Calu3 (cell line): ENCODE measurements around the gene SS18L1. TPM values are rescaled to one million over a fixed set of nuclear protein-coding genes. Genes with fewer than 3 reads are reported as not detected.

Source experiments
- BruUV-seq: library from RNA; stranded (reverse); fragments of 400-500 nt; replicated peaks from 2 replicates; lab custom pipeline; 2021; lab: Mats Ljungman, UMichigan
- CTCF ChIA-PET: fragments of 300-600 bp; sonication (Branson Sonifier 250); formaldehyde crosslinking; loops from one replicate; lab custom pipeline; 2022; ENCODE audit warnings: antibody characterized with exemption; lab: Charles Lee
- DNase-seq: peaks from one replicate; pipeline ENCODE4 v3.0.0; 2022
- H3K27ac Mint-ChIP-seq: one replicate; pipeline ENCODE4 v1.8.0; 2022; ENCODE audit warnings: mixed read lengths; ENCODE audit not compliant: unreplicated experiment
- H3K27me3 Mint-ChIP-seq: one replicate; pipeline ENCODE4 v1.8.0; 2022; ENCODE audit warnings: mixed read lengths; ENCODE audit not compliant: unreplicated experiment
- H3K36me3 Mint-ChIP-seq: one replicate; pipeline ENCODE4 v1.8.0; 2022; ENCODE audit warnings: mild to moderate bottlenecking, moderate library complexity, mixed read lengths; ENCODE audit not compliant: insufficient read depth, unreplicated experiment
- H3K4me1 Mint-ChIP-seq: one replicate; pipeline ENCODE4 v1.8.0; 2022; ENCODE audit warnings: mild to moderate bottlenecking, low read depth, mixed read lengths; ENCODE audit not compliant: unreplicated experiment
- H3K4me3 Mint-ChIP-seq: one replicate; pipeline ENCODE4 v1.8.0; 2022; ENCODE audit warnings: mild to moderate bottlenecking, low read depth, moderate library complexity, mixed read lengths; ENCODE audit not compliant: unreplicated experiment
- H3K9me3 Mint-ChIP-seq: one replicate; pipeline ENCODE4 v1.8.0; 2022; ENCODE audit warnings: low read depth, mixed read lengths; ENCODE audit not compliant: unreplicated experiment
- intact Hi-C: fragments of 100-400 bp; cut with micrococcal nuclease; formaldehyde crosslinking; loops from one replicate; pipeline ENCODE4 v1.10.0; 2022; ENCODE audit not compliant: unreplicated experiment
- total RNA-seq: library from RNA; stranded (reverse); gene quantifications from 2 replicates; pipeline ENCODE4 v1.2.3, GENCODE V29; 2022
- TF ChIP-seq, protein P1 (sequence below): fragments of 200-600 bp; IDR thresholded peaks from one replicate; pipeline ENCODE4 v1.8.0; 2022; ENCODE audit warnings: antibody characterized with exemption; ENCODE audit not compliant: unreplicated experiment

The SS18L1 gene
- total RNA-seq, 1 experiment from 2014 or later = 47.4 TPM

DNA sequence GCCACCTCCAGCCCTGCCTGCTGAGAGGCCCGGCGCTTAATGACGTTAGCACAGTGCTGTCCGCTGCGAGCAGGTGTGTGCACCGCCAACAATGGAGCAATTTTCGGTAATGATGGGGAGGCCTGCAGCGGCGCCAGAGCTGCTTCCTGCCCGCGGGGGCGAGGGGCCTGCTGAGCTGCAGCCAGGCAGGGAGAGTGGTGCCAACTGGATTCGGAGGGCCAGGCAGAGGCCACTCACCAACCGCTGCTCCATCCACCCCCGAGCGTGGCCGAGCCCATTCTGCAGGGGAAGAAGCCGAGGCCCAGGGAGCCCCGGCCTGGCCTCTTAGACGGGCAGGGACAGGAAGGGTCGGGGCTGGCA is 66.9 kb downstream of the SS18L1 start:
- CTCF ChIA-PET = no interaction called here
- TF ChIP-seq, protein P1, sequence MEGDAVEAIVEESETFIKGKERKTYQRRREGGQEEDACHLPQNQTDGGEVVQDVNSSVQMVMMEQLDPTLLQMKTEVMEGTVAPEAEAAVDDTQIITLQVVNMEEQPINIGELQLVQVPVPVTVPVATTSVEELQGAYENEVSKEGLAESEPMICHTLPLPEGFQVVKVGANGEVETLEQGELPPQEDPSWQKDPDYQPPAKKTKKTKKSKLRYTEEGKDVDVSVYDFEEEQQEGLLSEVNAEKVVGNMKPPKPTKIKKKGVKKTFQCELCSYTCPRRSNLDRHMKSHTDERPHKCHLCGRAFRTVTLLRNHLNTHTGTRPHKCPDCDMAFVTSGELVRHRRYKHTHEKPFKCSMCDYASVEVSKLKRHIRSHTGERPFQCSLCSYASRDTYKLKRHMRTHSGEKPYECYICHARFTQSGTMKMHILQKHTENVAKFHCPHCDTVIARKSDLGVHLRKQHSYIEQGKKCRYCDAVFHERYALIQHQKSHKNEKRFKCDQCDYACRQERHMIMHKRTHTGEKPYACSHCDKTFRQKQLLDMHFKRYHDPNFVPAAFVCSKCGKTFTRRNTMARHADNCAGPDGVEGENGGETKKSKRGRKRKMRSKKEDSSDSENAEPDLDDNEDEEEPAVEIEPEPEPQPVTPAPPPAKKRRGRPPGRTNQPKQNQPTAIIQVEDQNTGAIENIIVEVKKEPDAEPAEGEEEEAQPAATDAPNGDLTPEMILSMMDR = no peak
- H3K27ac Mint-ChIP-seq = no peak overlapping the region
- no peak for DNase-seq
- H3K4me1 Mint-ChIP-seq = peaks cover 13% of the 10 kb centered on the region
- no TSS peak for BruUV-seq
- H3K36me3 Mint-ChIP-seq = peaks cover 35% of the 10 kb centered on the region
- intact Hi-C loops = no loop called here
- no peaks in the 10 kb centered on the region for H3K9me3 Mint-ChIP-seq
- H3K4me3 Mint-ChIP-seq = no peak overlapping the region
- peaks cover 70% of the 10 kb centered on the region for H3K27me3 Mint-ChIP-seq

DNA sequence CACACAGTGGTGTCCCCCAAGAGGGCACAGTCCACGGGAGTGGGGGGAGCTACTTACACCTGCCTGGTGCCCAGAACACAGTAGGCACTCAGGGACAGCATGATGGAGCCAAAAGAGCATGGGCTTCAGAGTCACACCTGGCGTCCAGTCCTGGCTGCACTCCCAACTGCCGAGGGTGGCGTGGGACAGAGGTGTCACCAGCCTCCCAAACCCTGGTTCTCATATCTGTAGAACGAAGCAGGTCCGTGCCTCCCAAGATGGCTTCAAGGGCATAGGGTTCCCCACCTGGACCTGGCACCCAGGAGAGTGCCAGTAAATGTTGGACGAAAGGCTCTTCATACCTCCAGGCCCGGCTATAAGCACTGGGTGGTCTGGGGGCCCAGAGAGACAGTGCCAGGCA is 67.6 kb downstream of the SS18L1 start:
- Mint-ChIP-seq H3K9me3 (no peaks in the 10 kb centered on the region), H3K27me3 (peaks cover 77% of the 10 kb centered on the region), H3K27ac (no peak overlapping the region), H3K36me3 (peaks cover 27% of the 10 kb centered on the region), H3K4me3 (no peak overlapping the region), H3K4me1 (peaks cover 13% of the 10 kb centered on the region)
- TF ChIP-seq, protein P1 = no peak
- no TSS peak for BruUV-seq
- DNase-seq = no peak
- CTCF ChIA-PET = no interaction called here
- intact Hi-C loops = no loop called here

DNA sequence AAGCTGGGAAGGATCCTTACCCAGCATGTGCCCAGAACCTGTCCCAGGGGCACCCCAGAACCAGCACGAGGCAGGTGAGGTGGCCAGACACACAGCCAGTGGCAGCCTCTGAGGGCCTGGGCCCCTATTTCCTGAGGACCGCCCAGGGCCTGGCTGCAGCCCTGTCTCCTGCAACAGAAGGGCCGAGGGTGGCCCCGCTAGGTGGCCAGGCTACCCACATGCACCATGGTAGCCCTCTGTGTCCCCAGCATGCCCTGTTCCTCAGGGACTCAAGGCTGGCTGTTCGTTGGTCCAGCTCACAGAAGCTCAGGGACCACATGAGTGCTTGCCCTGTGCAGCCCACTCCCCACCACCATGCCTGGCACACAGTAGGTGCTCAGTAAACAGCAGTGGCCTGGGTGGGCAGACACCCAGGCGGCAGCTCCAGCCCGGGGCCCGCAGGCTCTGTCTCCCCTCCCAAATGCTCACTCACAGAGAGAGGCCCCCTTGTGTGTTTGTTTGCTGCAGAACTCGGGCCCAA is 68.3 kb downstream of the SS18L1 start:
- Mint-ChIP-seq H3K36me3 (peaks cover 22% of the 10 kb centered on the region), H3K4me1 (peaks cover 13% of the 10 kb centered on the region), H3K9me3 (no peaks in the 10 kb centered on the region), H3K27me3 (peaks cover 83% of the 10 kb centered on the region), H3K4me3 (no peak overlapping the region), H3K27ac (no peak overlapping the region)
- intact Hi-C loops = no loop called here
- CTCF ChIA-PET = no interaction called here
- TF ChIP-seq, protein P1 = no peak
- no peak for DNase-seq
- BruUV-seq = no TSS peak

DNA sequence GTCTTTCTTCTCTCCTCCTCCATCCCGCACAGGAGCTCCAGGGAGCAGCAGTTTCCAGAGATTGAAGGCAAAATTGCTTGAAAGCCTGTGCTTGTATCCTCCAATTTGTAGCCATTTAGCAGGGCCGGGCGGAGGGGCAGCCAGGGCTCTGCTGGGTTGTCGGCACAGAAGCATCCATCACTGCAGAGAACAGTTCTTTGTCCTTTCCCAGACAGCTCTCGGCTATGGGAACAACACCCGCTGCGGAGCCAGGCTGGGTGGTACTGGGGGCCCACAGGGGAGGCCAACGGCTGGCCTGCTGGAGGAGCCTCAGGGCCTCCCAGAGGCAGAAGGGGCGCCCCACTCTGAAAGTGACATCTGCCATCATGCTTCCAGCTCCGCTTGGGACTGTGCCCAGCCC is 68.7 kb downstream of the SS18L1 start:
- Mint-ChIP-seq H3K36me3 (peaks cover 18% of the 10 kb centered on the region), H3K4me3 (no peak overlapping the region), H3K4me1 (peaks cover 13% of the 10 kb centered on the region), H3K27me3 (peaks cover 88% of the 10 kb centered on the region), H3K27ac (no peak overlapping the region), H3K9me3 (no peaks in the 10 kb centered on the region)
- CTCF ChIA-PET = no interaction called here
- DNase-seq = no peak
- no TSS peak for BruUV-seq
- TF ChIP-seq, protein P1 = no peak
- intact Hi-C loops = no loop called here
